HG03097 (cell line): ENCODE data around the gene PCSK5.

Experiments used
- ATAC-seq: cut with Tn5 transposase; IDR thresholded peaks from one replicate; pipeline ENCODE4 v1.9.1; 2021; ENCODE audit not compliant: unreplicated experiment, low FRiP score

The PCSK5 gene

GRCh38 chr9:75918909-75919308 is 28.4 kb downstream of the PCSK5 start:
- ATAC-seq, result no peak

DNA sequence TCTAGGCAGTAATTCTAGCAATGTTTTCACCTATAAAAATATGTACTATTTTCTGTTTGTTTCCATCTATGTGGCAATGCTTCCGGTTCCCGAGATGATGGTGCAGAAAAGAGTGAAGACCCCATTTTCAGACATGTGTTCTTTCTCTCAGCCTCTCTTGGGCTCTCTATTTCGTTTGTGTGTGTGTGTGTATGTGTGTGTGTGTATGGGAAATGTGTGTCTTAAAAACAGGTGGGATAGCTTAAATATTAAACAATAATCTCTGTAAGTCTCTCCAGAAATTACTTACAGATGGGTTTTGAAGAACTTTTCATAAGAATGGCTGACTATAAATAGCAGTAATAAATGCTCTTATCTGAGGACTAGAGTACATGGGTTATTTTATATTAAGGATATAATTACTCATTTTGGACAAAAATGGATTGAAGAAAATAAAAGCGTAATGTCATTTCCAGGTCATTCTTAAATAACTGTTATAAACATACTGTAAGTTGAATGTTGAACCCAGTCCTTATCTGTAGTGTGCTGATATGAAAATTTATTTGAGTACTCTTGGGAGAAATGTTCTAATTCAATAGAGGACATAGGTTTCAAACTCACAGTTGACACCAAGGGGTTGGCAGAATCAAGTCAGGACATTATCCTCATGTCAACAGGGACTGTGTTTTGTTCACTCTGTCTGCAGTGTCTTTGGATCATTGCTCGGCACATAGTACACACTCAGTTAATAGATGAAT is 31.1 kb downstream of the PCSK5 start:
- no peak for ATAC-seq

DNA sequence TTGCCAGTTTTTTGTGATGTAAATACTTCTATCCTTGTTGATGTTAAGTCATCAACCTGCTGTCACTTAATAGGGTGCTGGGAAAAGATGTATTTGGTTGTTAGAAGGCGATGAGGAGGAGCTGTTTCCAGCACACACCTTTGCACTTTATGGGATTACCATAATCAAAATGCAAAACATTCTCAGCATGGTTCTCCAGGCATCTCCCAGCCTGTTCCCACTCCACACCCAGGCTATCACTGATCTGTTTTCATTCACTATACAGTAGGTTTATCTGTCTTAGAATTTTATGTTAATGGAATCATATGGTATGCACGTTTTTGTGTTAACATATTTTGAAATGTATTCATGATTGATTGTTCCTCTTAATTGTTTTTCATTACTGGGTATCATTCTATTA is 35.9 kb downstream of the PCSK5 start:
- no peak for ATAC-seq

DNA sequence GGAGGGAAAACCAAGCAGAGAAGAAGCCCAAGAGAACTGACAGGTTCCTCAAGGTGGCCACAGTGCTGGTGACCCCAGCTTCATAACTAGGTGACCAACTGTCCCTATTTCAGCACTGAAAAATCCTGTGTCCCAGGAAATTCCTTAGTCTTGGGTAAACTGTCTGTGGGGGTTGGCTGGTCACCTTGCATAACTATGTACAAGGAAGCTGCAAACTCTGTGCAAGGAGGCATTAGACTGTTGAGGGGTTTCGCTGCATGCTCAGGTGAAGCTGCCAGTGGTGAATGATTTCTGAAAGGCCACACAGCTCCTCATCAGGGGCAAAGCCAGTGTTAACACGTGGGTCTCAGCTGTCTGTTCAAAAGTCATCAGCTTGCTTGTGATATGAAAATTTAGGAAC is 36.9 kb downstream of the PCSK5 start:
- no peak for ATAC-seq

DNA sequence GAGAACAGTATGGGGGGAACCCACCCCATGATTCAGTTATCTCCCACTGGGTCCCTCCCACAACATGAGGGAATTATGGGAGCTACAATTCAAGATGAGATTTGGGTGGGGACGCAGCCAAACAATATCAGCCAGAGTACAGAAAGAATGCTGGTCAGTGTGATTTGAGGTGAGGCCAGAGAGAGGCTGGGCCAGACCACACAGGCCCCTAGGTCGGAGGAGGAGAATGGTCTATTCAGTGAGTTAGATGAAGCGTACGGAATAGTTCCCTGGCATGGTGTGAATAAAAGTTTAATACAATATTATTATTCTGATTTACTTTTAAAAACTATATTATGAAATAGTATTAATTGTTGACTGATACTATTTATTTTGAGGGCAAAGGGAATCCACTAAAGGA is 39.7 kb downstream of the PCSK5 start:
- no peak for ATAC-seq

GRCh38 chr9:75930730-75931321 is 40.4 kb downstream of the PCSK5 start:
- ATAC-seq, result no peak

- no peak for ATAC-seq
Observed at GRCh38 chr9:75933982-75934381, 43.5 kb downstream of the PCSK5 start.

GRCh38 chr9:75935591-75935990 is 45.1 kb downstream of the PCSK5 start:
- ATAC-seq, result no peak

GRCh38 chr9:75937521-75938258 is 47.2 kb downstream of the PCSK5 start:
- ATAC-seq, result no peak

- no peak for ATAC-seq
Observed at GRCh38 chr9:75938946-75939345, 48.5 kb downstream of the PCSK5 start.

DNA sequence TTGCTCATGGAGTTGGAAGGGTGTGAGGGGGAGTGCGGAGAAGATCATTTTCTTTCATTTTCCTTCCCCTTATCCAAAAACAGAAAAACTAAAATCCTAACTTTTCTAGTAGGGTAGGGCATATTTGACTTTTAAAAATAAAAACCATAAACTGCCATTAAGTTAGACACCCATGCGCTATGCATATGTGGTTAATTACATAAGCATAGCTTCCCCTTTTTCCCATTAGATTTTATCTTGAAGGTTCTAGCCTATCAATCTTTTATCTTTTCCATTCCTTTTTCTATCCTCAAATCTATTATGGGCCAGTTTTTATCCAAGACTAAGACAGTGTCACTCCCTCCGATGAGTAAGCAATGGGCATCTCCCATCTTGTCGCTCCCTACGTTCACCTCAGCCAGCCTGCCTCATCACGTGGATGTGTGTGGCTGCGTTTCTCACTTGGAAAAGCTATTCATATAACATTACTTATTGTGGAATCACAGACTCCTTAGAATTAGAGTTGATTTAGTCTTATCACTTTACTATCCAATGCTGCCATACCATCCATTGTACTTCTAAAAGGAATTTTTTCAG is 49.2 kb downstream of the PCSK5 start:
- ATAC-seq, result no peak

DNA sequence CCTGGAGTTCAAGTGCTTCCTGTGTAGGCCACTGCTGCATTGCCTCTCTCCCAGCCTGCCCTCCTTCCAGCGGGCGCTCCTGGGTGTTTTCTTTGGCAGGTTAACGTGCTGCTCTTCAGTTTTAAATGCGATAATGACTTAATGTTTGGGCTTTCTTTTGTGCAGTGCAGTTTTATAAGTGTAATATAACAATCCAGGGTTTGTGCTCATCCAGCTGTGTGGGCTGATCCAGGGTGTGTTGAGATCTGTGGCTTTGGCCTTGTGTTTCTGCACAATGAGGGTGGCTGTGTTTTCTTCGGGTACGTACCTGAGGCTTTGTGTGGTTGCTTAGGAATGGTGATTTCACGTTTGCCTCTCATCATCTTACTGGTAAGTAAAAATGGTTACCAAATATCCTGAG is 50.6 kb downstream of the PCSK5 start:
- ATAC-seq, result no peak

DNA sequence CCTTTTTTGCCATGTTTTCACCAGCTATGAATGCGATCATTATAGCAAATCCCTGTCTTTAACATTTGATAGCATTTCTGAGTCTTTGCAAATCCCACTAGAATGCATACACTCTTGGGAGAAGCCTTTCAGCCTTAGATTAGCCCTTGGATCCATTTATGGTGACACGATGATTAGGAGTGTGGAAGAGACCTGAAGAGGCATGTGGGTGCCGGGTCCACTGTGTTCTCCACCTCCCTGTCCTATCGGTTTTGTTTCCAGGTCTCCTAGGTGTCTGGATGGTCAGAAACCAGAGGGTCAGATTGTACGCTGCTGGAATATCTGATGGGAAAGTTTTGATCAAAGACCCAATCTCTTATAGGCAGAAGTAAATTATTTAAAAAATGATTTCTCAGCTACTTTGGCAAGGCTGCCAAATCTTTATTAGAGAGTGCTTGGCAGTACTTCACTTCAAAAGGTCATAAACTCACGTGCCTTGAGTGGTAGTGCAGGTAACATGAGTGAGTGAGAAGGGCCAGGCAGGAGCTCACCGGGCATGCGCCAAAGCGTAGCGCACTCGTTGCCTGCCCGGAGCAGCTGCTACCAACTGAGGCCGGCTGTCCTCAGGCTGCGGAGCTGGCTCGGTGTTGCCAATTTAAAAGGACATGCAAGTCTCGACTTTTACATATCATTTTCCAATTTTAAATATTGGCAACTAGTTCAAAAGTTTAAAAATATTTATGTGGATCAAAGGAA is 51.3 kb downstream of the PCSK5 start:
- ATAC-seq, result no peak

DNA sequence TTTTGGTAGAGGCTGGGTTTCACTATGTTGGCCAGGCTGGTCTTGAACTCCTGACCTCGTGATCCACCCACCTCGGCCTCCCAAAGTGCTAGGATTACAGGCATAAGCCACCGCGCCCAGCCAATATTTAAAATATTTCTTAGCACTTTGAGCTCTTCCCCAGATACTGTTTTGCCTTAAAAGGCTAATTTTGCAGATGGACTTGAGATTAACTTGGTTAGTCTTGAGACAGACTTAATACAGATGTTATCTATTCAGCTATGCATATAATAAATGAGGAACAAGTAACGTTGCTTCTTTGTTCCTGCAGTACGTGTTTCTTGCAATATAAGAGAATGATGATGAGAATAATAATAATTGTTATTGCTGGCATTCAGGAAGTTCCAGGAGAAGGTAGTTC is 56.3 kb downstream of the PCSK5 start:
- ATAC-seq, result no peak

- ATAC-seq, result no peak
Observed at GRCh38 chr9:75947233-75947632, 56.8 kb downstream of the PCSK5 start.

DNA sequence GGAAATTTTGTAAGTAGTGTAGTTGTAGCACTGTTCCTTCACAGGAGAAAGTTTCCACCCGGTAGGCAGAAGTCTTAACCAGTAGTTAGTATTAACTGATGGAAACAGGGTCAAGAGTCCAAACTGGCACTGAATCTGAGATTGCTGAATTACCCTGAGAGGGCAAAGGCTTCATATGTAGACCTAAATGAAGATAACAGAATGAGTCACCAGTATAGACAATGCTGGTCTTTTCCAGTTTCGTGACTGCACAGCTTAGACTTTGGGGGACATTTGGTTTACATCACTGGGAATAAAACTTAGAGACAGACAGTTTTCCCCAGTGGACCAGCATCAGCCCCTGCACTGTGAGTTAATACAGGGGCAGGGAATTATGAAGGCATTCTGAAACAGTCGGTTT is 60.5 kb downstream of the PCSK5 start:
- ATAC-seq, result no peak

DNA sequence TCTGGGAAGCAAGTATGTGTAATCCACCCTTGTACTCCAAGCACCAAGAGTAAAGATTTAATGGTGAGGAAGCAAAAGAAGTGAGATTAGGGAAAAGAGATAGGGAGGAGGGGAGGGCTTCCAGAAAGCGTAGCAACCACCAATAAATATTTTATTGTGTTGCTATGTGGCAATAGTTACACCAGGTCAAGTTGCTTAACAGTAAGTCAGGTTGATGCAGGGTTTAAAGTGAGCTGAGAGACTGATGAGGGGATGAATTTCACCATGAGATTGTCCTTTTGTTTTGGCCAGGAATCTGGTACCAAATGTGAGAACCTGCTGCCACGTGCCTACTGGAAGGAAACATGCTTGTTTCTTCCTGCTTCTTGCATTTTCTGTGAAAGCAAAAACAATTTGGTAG is 62.7 kb downstream of the PCSK5 start:
- no peak for ATAC-seq

GRCh38 chr9:75956161-75956560 is 65.7 kb downstream of the PCSK5 start:
- no peak for ATAC-seq

DNA sequence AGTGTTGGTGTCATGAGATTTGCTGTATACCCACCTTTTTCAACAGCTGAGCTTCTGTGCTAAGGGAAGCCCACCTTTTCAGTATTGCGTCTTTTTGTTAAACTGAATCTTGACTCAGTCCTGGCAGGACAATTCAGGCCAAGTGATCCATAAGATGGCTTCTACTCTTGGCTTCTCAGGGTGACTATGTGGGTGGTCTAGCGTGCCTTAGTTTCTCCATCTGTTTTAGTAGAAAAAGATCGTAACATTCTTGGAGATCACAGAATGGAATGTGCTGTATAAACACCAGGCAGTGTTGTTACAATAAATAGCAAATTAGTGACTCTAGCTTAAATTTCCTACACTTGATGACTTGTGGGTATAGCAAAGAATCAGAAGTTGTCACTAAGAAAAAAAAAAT is 66.6 kb downstream of the PCSK5 start:
- ATAC-seq, result no peak

- ATAC-seq, result no peak
Observed at GRCh38 chr9:75958226-75958625, 67.8 kb downstream of the PCSK5 start.

DNA sequence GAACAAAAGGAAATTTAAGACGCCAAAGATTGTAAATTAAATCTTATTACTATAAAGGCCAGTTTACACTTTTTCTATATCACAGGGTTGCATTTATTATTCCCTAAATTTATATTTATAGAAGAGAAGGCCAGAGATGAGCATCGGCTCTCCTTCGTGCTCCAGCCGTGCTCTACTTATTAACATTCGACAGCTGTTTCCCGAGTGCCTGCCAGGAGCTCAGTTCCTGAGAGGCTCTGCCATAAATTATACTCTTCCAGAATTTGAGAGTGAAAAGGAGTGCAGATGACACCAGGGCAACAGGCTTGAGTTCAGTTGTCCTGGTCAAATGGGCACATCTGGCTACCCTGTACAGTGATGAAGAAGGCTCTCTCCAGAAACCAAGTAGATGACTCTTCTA is 70.1 kb downstream of the PCSK5 start:
- ATAC-seq, result no peak
